IMR-90 (cell line): ENCODE data around the gene PDE6H. TPM values are rescaled to one million over a fixed set of nuclear protein-coding genes. Genes with fewer than 3 reads are reported as not detected.

Experiments
- polyA plus RNA-seq, 3 experiments: library from polyadenylated mRNA; depleted of rRNA; stranded (reverse); fragments of >200 nt; gene quantifications; 2 replicates each; pipeline ENCODE4 v1.2.3, GENCODE V29; 2012; ENCODE audit warnings: low replicate concordance in 1 of 3
- total RNA-seq: library from RNA; depleted of rRNA; stranded (reverse); fragments of >200 nt; gene quantifications from 2 replicates; pipeline ENCODE4 v1.2.3, GENCODE V29; 2012; rRNA removed

Gene PDE6H
- total and polyA plus RNA-seq, 2 of the 4 experiments (the other 2 are of a cell fraction) = not detected

Other genes with a start within 250 kb of the PDE6H start
- gene WBP11, start 169.6 kb upstream of the PDE6H start, total RNA-seq = 2.5 and 3.9 TPM in 2 replicates
- 18.1 and 18.3 TPM in 2 replicates for gene WBP11, start 169.6 kb upstream of the PDE6H start, polyA plus RNA-seq (2012; rRNA removed)
- 1.1 TPM in 2 replicates for gene C12orf60, start 169.4 kb upstream of the PDE6H start, total RNA-seq
- 0.57 and 1.1 TPM in 2 replicates for gene C12orf60, start 169.4 kb upstream of the PDE6H start, polyA plus RNA-seq (2012; rRNA removed)
- under 0.01 TPM in 2 replicates for gene SMCO3, start 158.9 kb upstream of the PDE6H start, total RNA-seq
- gene SMCO3, start 158.9 kb upstream of the PDE6H start, polyA plus RNA-seq (2012; rRNA removed) = 0.07 TPM in 1 of 2 replicates, not detected in the other
- gene ART4, start 129.5 kb upstream of the PDE6H start, total RNA-seq = not detected in 2 replicates
- gene ART4, start 129.5 kb upstream of the PDE6H start, polyA plus RNA-seq (2012; rRNA removed) = not detected in 2 replicates
- 0.56 and 1.4 TPM in 2 replicates for gene MGP, start 87.2 kb upstream of the PDE6H start, total RNA-seq
- gene MGP, start 87.2 kb upstream of the PDE6H start, polyA plus RNA-seq (2012; rRNA removed) = 1.9 and 2.7 TPM in 2 replicates
- gene ERP27, start 34.5 kb upstream of the PDE6H start, total RNA-seq = not detected in 2 replicates
- not detected in 2 replicates for gene ERP27, start 34.5 kb upstream of the PDE6H start, polyA plus RNA-seq (2012; rRNA removed)
- 24.9 and 28.1 TPM in 2 replicates for gene ARHGDIB, start 11.4 kb upstream of the PDE6H start, total RNA-seq
- gene ARHGDIB, start 11.4 kb upstream of the PDE6H start, polyA plus RNA-seq (2012; rRNA removed) = 30.7 and 31.8 TPM in 2 replicates
- gene RERG, start 248.4 kb downstream of the PDE6H start, total RNA-seq = not detected in 2 replicates
- gene RERG, start 248.4 kb downstream of the PDE6H start, polyA plus RNA-seq (2012; rRNA removed) = not detected in 2 replicates